Stimulated activated CD8-positive, alpha-beta memory T cell treated with anti-CD3 and anti-CD28 coated beads, Interleukin-4, amount 100 ng/mL, for 4 hours (primary cell): ENCODE results near the gene MMEL1.
"Not testable (repeated sequence)": the region's sequence is repeated elsewhere in the genome, so short reads cannot be mapped to it uniquely, and the experiment has no call there.

ENCODE experiments used
- DNase-seq, 2 donors: peaks; one replicate each; pipeline ENCODE4 v3.0.0-alpha.2; 2020; ENCODE audit warnings: low read depth in 2 of 2, low spot score in 1 of 2

The MMEL1 gene

GRCh38 chr1:2632561-2633361 lies at the start of gene MMEL1:
Gene MMEL1, minus strand, starts transcription at chr1:2633016. Its CDS starts 3,532 bp downstream, at chr1:2629484.
- DNase-seq, result no peak

- DNase-seq, result not testable (repeated sequence)
These were observed 43.9 kb upstream of the MMEL1 start for GRCh38 chr1:2676726-2677125.

- not testable (repeated sequence) for DNase-seq
These were observed 38.8 kb upstream of the MMEL1 start for GRCh38 chr1:2671656-2672055.

GRCh38 chr1:2659806-2660205 lies 27.0 kb upstream of the MMEL1 start:
- DNase-seq, result not testable (repeated sequence)

GRCh38 chr1:2657909-2658308 lies 25.1 kb upstream of the MMEL1 start:
- DNase-seq, result not testable (repeated sequence)

GRCh38 chr1:2657124-2657523 lies 24.3 kb upstream of the MMEL1 start:
- DNase-seq, result not testable (repeated sequence)

GRCh38 chr1:2655598-2656434 lies 23.0 kb upstream of the MMEL1 start:
- DNase-seq, result not testable (repeated sequence)

GRCh38 chr1:2654443-2654948 lies 21.7 kb upstream of the MMEL1 start:
- DNase-seq, result not testable (repeated sequence)

- not testable (repeated sequence) for DNase-seq
These were observed 21.1 kb upstream of the MMEL1 start for GRCh38 chr1:2653741-2654442.

- not testable (repeated sequence) for DNase-seq
These were observed 20.2 kb upstream of the MMEL1 start for GRCh38 chr1:2652926-2653571.

- DNase-seq, result not testable (repeated sequence)
These were observed 19.5 kb upstream of the MMEL1 start for GRCh38 chr1:2652152-2652925.

GRCh38 chr1:2650967-2651645 lies 18.3 kb upstream of the MMEL1 start:
- no peak for DNase-seq

GRCh38 chr1:2646837-2647236 lies 14.0 kb upstream of the MMEL1 start:
- no peak for DNase-seq

GRCh38 chr1:2645776-2646175 lies 13.0 kb upstream of the MMEL1 start:
- DNase-seq, result no peak

GRCh38 chr1:2645143-2645542 lies 12.3 kb upstream of the MMEL1 start:
- DNase-seq, result no peak

GRCh38 chr1:2644591-2645101 lies 11.8 kb upstream of the MMEL1 start:
- no peak for DNase-seq

GRCh38 chr1:2644171-2644570 lies 11.4 kb upstream of the MMEL1 start:
- no peak for DNase-seq

GRCh38 chr1:2643414-2644077 lies 10.7 kb upstream of the MMEL1 start:
- no peak for DNase-seq
